Kidney epithelial cell (primary cell): ENCODE measurements around the gene DNAL1. TPM values are rescaled to one million over a fixed set of nuclear protein-coding genes. Genes with fewer than 3 reads are reported as not detected.

Experiments
- DNase-seq: peaks from one replicate; pipeline ENCODE4 v3.0.0-alpha.2; 2010; ENCODE audit warnings: low read depth
- H3K27me3 ChIP-seq: 2 replicates; pipeline ENCODE4 v1.6.0; 2011; ENCODE audit warnings: low read length; ENCODE audit not compliant: control insufficient read depth, insufficient read depth
- H3K36me3 ChIP-seq: 2 replicates; pipeline ENCODE4 v1.5.1; 2011; ENCODE audit warnings: low read length; ENCODE audit not compliant: control insufficient read depth, insufficient read depth
- H3K4me3 ChIP-seq: 2 replicates; pipeline ENCODE4 v1.5.1; 2011; ENCODE audit warnings: low read depth, mild to moderate bottlenecking, control low read depth, low read length
- total RNA-seq: library from RNA; depleted of rRNA; stranded (reverse); fragments of >200 nt; gene quantifications from 2 replicates; pipeline ENCODE4 v1.2.3, GENCODE V29; 2015
- TF ChIP-seq, protein P1 (sequence below): IDR thresholded peaks from 2 replicates; pipeline ENCODE4 v1.5.1; 2011; ENCODE audit warnings: mild to moderate bottlenecking, moderate library complexity, low read length, control low read depth, inconsistent platforms; ENCODE audit not compliant: insufficient read depth, poor library complexity, severe bottlenecking

Gene DNAL1
- total RNA-seq, 1 donor from 2014 or later, result 19.3 TPM

DNA sequence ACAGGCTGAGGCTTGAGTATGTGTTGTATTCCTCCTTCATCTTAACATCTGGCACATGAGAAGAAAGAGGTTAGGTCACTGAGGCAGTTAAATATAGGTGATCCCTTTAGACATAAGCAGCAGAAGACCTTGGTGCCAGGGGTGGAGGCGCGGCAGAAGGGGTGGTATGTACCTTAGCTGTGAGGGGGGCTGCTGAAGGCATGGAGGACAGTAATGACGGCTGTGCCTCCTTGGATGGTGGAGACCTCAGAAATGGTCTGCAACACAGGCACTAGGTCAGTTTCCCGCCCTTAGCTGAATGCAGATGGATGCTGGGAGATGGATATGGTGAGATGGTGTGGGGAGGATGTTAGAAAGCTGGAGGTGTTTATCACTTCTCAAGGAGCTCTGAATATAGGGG, 70.9 kb downstream of the DNAL1 start:
- no peak for DNase-seq
- Histone ChIP-seq H3K36me3 (peaks cover 4% of the 10 kb centered on the region), H3K4me3 (no peak overlapping the region), H3K27me3 (no peaks in the 10 kb centered on the region)
- TF ChIP-seq, protein P1, sequence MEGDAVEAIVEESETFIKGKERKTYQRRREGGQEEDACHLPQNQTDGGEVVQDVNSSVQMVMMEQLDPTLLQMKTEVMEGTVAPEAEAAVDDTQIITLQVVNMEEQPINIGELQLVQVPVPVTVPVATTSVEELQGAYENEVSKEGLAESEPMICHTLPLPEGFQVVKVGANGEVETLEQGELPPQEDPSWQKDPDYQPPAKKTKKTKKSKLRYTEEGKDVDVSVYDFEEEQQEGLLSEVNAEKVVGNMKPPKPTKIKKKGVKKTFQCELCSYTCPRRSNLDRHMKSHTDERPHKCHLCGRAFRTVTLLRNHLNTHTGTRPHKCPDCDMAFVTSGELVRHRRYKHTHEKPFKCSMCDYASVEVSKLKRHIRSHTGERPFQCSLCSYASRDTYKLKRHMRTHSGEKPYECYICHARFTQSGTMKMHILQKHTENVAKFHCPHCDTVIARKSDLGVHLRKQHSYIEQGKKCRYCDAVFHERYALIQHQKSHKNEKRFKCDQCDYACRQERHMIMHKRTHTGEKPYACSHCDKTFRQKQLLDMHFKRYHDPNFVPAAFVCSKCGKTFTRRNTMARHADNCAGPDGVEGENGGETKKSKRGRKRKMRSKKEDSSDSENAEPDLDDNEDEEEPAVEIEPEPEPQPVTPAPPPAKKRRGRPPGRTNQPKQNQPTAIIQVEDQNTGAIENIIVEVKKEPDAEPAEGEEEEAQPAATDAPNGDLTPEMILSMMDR, result no peak

DNA sequence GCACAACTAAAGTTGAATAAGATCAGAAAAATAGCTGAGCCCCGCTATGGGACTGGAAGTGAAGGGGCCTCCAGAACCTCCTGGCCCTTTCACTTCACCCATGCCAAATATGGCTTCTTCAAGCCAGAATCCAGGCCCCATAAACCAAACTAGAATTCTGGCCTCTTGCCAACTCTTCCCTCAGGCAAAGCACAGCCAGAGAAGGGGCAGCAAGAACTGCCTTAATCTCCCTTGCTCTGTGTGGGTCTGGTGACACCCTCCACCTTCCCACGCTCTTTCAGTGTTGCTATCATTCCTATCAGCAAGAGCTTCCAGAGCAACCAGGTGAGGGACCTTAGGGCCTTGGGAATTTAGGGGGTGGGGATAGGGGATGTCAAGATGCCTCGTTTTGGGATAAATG, 72.5 kb downstream of the DNAL1 start:
- DNase-seq, result no peak
- TF ChIP-seq, protein P1, result no peak
- Histone ChIP-seq H3K36me3 (peaks cover 4% of the 10 kb centered on the region), H3K4me3 (no peak overlapping the region), H3K27me3 (no peaks in the 10 kb centered on the region)

DNA sequence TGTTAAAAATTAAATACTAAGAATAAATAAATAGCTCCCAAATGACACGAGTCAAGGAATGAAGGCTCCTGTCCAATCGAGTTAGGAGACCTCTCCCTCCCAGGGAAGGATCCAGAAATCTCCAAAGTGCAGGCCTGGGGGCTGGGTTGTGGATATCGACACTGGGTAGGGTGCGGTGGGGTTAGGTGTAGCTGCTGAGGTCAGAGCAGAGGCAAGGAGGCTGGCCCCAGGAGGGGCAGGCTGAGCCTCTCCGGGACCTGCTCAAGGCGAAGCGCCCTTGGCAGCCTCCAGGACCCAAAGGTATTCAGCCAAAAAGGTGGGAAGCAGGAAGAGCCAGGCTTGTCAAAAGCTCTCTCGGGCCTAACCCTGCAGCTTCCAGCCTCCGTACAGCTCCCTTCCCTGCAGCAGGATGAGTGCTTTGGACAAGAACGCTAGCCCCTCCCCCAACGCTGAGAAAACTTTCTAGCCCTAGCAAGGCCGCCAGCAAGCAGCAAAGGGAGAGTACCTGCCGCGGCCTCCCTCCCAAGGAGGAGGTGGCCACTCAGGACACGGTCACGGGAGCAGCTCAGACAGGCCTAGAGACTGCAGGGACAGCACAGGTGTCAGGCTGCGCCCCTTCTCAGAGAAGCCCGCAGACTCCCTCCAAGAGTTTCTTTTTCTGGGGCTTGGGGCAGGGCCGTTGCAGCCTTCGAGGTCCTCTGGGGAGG, 73.1 kb downstream of the DNAL1 start:
- H3K27me3 ChIP-seq, result no peaks in the 10 kb centered on the region
- H3K4me3 ChIP-seq, result no peak overlapping the region
- no peak for DNase-seq
- peaks cover 4% of the 10 kb centered on the region for H3K36me3 ChIP-seq
- TF ChIP-seq, protein P1, result no peak

DNA sequence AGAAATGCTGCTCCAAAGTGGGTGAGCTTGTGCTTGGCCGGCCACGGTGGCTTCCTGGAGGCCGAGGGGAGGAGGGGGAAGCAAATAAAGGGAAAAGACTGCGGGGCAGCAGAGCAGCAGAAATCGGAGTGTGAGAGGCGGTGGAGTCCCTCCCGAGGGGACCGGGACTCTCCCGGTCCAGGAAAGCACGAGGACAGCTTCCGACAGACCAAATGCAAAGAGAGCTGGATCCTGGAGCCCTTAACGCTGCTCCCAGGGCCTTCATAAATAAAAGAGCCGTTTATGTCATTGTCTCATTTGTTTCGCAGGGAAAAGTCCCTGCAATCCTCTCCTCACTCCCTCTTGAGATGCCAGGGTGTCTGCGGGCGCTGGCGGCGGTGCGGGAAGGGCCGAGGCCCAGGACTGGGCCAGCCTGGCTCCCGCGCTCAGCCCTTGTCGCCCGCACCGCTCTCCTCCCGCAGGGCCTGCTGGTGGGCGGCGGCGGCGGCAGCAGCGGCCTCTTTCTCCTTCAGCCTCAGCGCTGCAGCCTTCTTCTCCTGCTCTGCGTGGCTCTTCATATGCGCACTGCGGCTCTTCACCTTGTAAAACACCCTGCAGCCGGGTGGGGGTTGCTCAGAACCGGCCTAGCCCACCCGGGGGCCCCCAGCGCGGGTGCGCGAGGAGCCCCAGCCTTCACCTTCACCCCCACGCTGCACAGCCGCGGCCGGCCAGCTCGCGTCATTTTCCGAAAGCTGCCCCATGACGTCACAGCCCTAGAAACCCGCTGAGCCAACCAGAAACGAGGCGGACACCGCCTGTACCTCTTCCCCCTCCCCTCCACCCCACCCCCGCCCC, 73.8 kb downstream of the DNAL1 start:
- DNase-seq, result no peak
- no peaks in the 10 kb centered on the region for H3K27me3 ChIP-seq
- peaks cover 4% of the 10 kb centered on the region for H3K36me3 ChIP-seq
- no peak overlapping the region for H3K4me3 ChIP-seq
- TF ChIP-seq, protein P1, result no peak

DNA sequence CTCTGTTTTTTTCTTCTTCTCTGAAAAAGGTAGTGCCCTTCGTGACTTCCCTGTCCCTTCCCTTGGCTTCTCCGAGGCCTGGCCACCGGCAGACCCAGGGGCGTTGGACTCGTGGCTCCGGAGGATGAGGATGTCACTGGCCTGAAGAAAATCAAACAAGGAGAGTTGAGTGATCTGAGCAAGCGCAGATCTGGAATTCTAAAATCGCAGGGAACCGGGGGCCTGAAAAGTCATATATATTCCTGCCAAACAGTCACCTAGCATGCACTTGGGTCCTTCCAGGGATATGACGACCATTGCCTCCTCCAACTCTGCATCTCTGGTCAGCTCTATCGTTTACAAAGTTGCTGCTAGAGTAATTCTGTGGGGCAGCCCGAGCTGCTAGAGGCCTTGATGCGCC, 74.6 kb downstream of the DNAL1 start:
- Histone ChIP-seq H3K27me3 (no peaks in the 10 kb centered on the region), H3K4me3 (no peak overlapping the region), H3K36me3 (peaks cover 4% of the 10 kb centered on the region)
- DNase-seq, result no peak
- TF ChIP-seq, protein P1, result no peak
